A673 (cell line): ENCODE measurements around the gene IQCE. TPM values are rescaled to one million over a fixed set of nuclear protein-coding genes. Genes with fewer than 3 reads are reported as not detected.

Experiments
- BruUV-seq: library from RNA; stranded (reverse); fragments of 400-500 nt; replicated peaks from 2 replicates; lab custom pipeline; 2021; lab: Mats Ljungman, UMichigan
- CTCF ChIA-PET: fragments of 300-600 bp; sonication (Branson Sonifier 250); formaldehyde crosslinking; loops from one replicate; lab custom pipeline; 2022; ENCODE audit warnings: antibody characterized with exemption; lab: Charles Lee
- POLR2A ChIA-PET: fragments of 300-600 bp; sonication (Branson Sonifier 250); formaldehyde crosslinking; loops from one replicate; lab custom pipeline; 2022; ENCODE audit warnings: antibody characterized with exemption; ENCODE audit not compliant: low non-redundant PET; lab: Charles Lee
- DNase-seq: peaks from one replicate; pipeline ENCODE4 v3.0.0-alpha.2; 2015; ENCODE audit warnings: low spot score
- H3K27ac ChIP-seq: fragments of 200-600 bp; sonication (generic); 2 replicates; pipeline ENCODE4 v1.5.1; 2016; ENCODE audit warnings: mixed run types, low read depth, mild to moderate bottlenecking, mixed read lengths, antibody characterized with exemption, low read length; ENCODE audit not compliant: poor library complexity, severe bottlenecking
- H3K27me3 ChIP-seq: fragments of 200-600 bp; sonication (generic); replicated peaks from 2 replicates; pipeline ENCODE4 v1.6.1; 2017; ENCODE audit warnings: mixed run types, low read depth, mild to moderate bottlenecking, mixed read lengths, antibody characterized with exemption, low read length; ENCODE audit not compliant: insufficient read depth, poor library complexity
- H3K36me3 ChIP-seq: fragments of 200-600 bp; sonication (generic); 2 replicates; pipeline ENCODE4 v1.6.1; 2016; ENCODE audit warnings: mixed run types, mild to moderate bottlenecking, mixed read lengths, antibody characterized with exemption, low read length; ENCODE audit not compliant: insufficient read depth, poor library complexity, severe bottlenecking
- H3K4me1 ChIP-seq: fragments of 200-600 bp; sonication (generic); 2 replicates; pipeline ENCODE4 v1.6.1; 2017; ENCODE audit warnings: mixed run types, mild to moderate bottlenecking, mixed read lengths, antibody characterized with exemption, low read length; ENCODE audit not compliant: insufficient read depth, poor library complexity, severe bottlenecking
- H3K4me3 ChIP-seq: fragments of 200-600 bp; sonication (generic); 2 replicates; pipeline ENCODE4 v1.5.1; 2016; ENCODE audit warnings: low read depth, mixed run types, mild to moderate bottlenecking, mixed read lengths, low read length; ENCODE audit not compliant: poor library complexity, severe bottlenecking
- H3K9me3 ChIP-seq: fragments of 200-600 bp; sonication (generic); 2 replicates; pipeline ENCODE4 v1.6.1; 2016; ENCODE audit warnings: mixed run types, low read depth, mild to moderate bottlenecking, mixed read lengths, antibody characterized with exemption, low read length; ENCODE audit not compliant: poor library complexity, severe bottlenecking
- CTCF ChIP-seq: fragments of 300-800, 200-600 bp; sonication (generic); conservative IDR thresholded peaks from 2 replicates; pipeline ENCODE4 v1.5.1; 2017; ENCODE audit warnings: low read depth, mild to moderate bottlenecking, antibody characterized with exemption, low read length, moderate library complexity, mixed read lengths
- EZH2 ChIP-seq: fragments of 200-600 bp; sonication (generic); IDR thresholded peaks from 2 replicates; pipeline ENCODE4 v1.6.1; 2017; ENCODE audit warnings: borderline replicate concordance, low read depth, mild to moderate bottlenecking, mixed read lengths, antibody characterized with exemption, low read length; ENCODE audit not compliant: poor library complexity, severe bottlenecking
- intact Hi-C: fragments of 100-400 bp; cut with micrococcal nuclease; formaldehyde crosslinking; loops from one replicate; pipeline ENCODE4 v1.10.0; 2022; ENCODE audit not compliant: unreplicated experiment
- total RNA-seq: library from RNA; stranded (reverse); gene quantifications from 2 replicates; pipeline ENCODE4 v1.2.3, GENCODE V29; 2021

The IQCE gene
- total RNA-seq, 1 experiment from 2014 or later = 35.4 TPM

GRCh38 chr7:2617325-2617905, 58.6 kb downstream of the IQCE start:
- DNase-seq = no peak
- intact Hi-C loops = no loop called here
- BruUV-seq = no TSS peak
- POLR2A ChIA-PET = no interaction called here
- Histone ChIP-seq H3K27ac (no peak overlapping the region), H3K27me3 (no peaks in the 10 kb centered on the region), H3K36me3 (no peaks in the 10 kb centered on the region), H3K4me3 (no peak overlapping the region), H3K4me1 (peaks cover 32% of the 10 kb centered on the region), H3K9me3 (no peaks in the 10 kb centered on the region)
- CTCF ChIA-PET = no interaction called here
- TF ChIP-seq EZH2 (no peak), CTCF (no peak)

- Histone ChIP-seq H3K36me3 (no peaks in the 10 kb centered on the region), H3K9me3 (no peaks in the 10 kb centered on the region), H3K27me3 (no peaks in the 10 kb centered on the region), H3K4me1 (peaks cover 30% of the 10 kb centered on the region), H3K4me3 (no peak overlapping the region), H3K27ac (no peak overlapping the region)
- BruUV-seq = no TSS peak
- intact Hi-C loops = no loop called here
- no peak for DNase-seq
- CTCF ChIA-PET = no interaction called here
- POLR2A ChIA-PET = no interaction called here
- TF ChIP-seq CTCF (no peak), EZH2 (no peak)
These were observed 60.3 kb downstream of the IQCE start for GRCh38 chr7:2619116-2619515.

- no peak for TF ChIP-seq CTCF
- Histone ChIP-seq H3K36me3 (no peaks in the 10 kb centered on the region), H3K4me1 (peaks cover 20% of the 10 kb centered on the region), H3K27ac (no peak overlapping the region), H3K4me3 (no peak overlapping the region), H3K9me3 (no peaks in the 10 kb centered on the region), H3K27me3 (no peaks in the 10 kb centered on the region)
- intact Hi-C loops = no loop called here
- no TSS peak for BruUV-seq
- DNase-seq = no peak
- CTCF ChIA-PET = no interaction called here
- POLR2A ChIA-PET = no interaction called here
These were observed 62.5 kb downstream of the IQCE start for GRCh38 chr7:2621061-2621828.
